SK-N-SH (cell line): ENCODE measurements around the gene FAM83E. TPM values are rescaled to one million over a fixed set of nuclear protein-coding genes. Genes with fewer than 3 reads are reported as not detected.

ENCODE experiments used
- CTCF ChIA-PET: fragments of 300-600, 350-600 bp; formaldehyde crosslinking; extraction: SDS; loops from one replicate; lab custom pipeline; 2021; lab: Yijun Ruan, JAX
- POLR2A ChIA-PET: fragments of 350-600 bp; sonication (Branson Sonifier 250); formaldehyde crosslinking; extraction: SDS; loops from one replicate; lab custom pipeline; 2020; ENCODE audit warnings: antibody characterized with exemption, inconsistent platforms; lab: Yijun Ruan, JAX
- DNase-seq: peaks from one replicate; pipeline ENCODE4 v3.0.0; 2012
- H2AFZ ChIP-seq: fragments of 200-600 bp; sonication (generic); 2 replicates; pipeline ENCODE4 v1.8.1; 2016; ENCODE audit warnings: antibody characterized with exemption, mild to moderate bottlenecking, low read depth
- H3F3A ChIP-seq: fragments of 200-600 bp; sonication (generic); replicated peaks from 2 replicates; pipeline ENCODE3; 2016; ENCODE audit warnings: antibody characterized with exemption, mild to moderate bottlenecking; ENCODE audit not compliant: insufficient read depth
- H3K27ac ChIP-seq, 2 experiments: fragments of 200-500 bp in 1 of 2; fragments of 200-600 bp in 1 of 2; sonication (Bioruptor generic) in 1 of 2; sonication (generic), shearing (Covaris generic) in 1 of 2; 2 replicates each; pipeline versions ENCODE4 v1.5.1 to v1.6.1; 2014 to 2016; ENCODE audit warnings: low read depth in 2 of 2, inconsistent platforms in 1 of 2, low read length in 1 of 2, mild to moderate bottlenecking in 1 of 2, mixed read lengths in 1 of 2
- H3K27me3 ChIP-seq: fragments of 200-600 bp; sonication (generic), shearing (Covaris generic); 2 replicates; pipeline ENCODE4 v1.6.1; 2016; ENCODE audit warnings: mixed run types; ENCODE audit not compliant: insufficient read depth
- H3K36me3 ChIP-seq, 2 experiments: fragments of 200-500 bp in 1 of 2; fragments of 200-600 bp in 1 of 2; sonication (Bioruptor generic) in 1 of 2; sonication (generic) in 1 of 2; replicated peaks in 1 of 2; 2 replicates each; pipeline versions ENCODE3 to v1.5.1; 2014 to 2016; ENCODE audit warnings: low read length in 1 of 2, mild to moderate bottlenecking in 1 of 2; ENCODE audit not compliant: insufficient read depth in 2 of 2, control insufficient read depth in 1 of 2
- H3K4me1 ChIP-seq, 2 experiments: fragments of 200-500 bp in 1 of 2; fragments of 200-600 bp in 1 of 2; sonication (Bioruptor generic) in 1 of 2; sonication (generic), shearing (Covaris generic) in 1 of 2; 2 replicates each; pipeline versions ENCODE4 v1.5.1 to v1.6.1; 2014 to 2016; ENCODE audit warnings: low read depth in 1 of 2, low read length in 1 of 2, mixed run types in 1 of 2; ENCODE audit not compliant: insufficient read depth in 2 of 2, control insufficient read depth in 1 of 2
- H3K4me2 ChIP-seq: fragments of 200-600 bp; sonication (generic), shearing (Covaris generic); 2 replicates; pipeline ENCODE4 v1.6.1; 2017; ENCODE audit warnings: mixed run types
- H3K4me3 ChIP-seq, 2 experiments: fragments of 200-500 bp in 1 of 2; fragments of 200-600 bp in 1 of 2; sonication (Bioruptor generic) in 1 of 2; sonication (generic), shearing (Covaris generic) in 1 of 2; 2 replicates each; pipeline versions ENCODE4 v1.5.1 to v1.8.1; 2014 to 2016; ENCODE audit warnings: low read depth in 2 of 2, inconsistent platforms in 1 of 2, low read length in 1 of 2, mild to moderate bottlenecking in 1 of 2, mixed read lengths in 1 of 2, moderate library complexity in 1 of 2
- H3K79me2 ChIP-seq: fragments of 200-600 bp; sonication (generic); 2 replicates; pipeline ENCODE4 v1.8.1; 2017; ENCODE audit warnings: mild to moderate bottlenecking; ENCODE audit not compliant: insufficient read depth
- H3K9ac ChIP-seq: fragments of 200-600 bp; sonication (generic); 2 replicates; pipeline ENCODE4 v1.6.1; 2017; ENCODE audit warnings: mixed run types
- H3K9me2 ChIP-seq: fragments of 200-600 bp; sonication (generic); 2 replicates; pipeline ENCODE4 v1.6.1; 2017; ENCODE audit warnings: mixed run types
- H3K9me3 ChIP-seq: fragments of 200-600 bp; sonication (generic); 2 replicates; pipeline ENCODE4 v1.6.1; 2017; ENCODE audit warnings: mixed run types, mild to moderate bottlenecking, moderate library complexity
- H4K20me1 ChIP-seq: fragments of 200-600 bp; sonication (generic); 2 replicates; pipeline ENCODE4 v1.6.1; 2017; ENCODE audit warnings: mild to moderate bottlenecking, mixed run types; ENCODE audit not compliant: insufficient read depth
- CHD2 ChIP-seq: fragments of 150-350 bp; IDR thresholded peaks from 2 replicates; pipeline ENCODE4 v1.6.1; 2018; ENCODE audit warnings: low read length; ENCODE audit not compliant: partially characterized antibody
- EZH2phosphoT487 ChIP-seq: fragments of 200-600 bp; sonication (generic); IDR thresholded peaks from 2 replicates; pipeline ENCODE4 v1.6.1; 2017; ENCODE audit warnings: low read depth, mixed run types, mild to moderate bottlenecking, antibody characterized with exemption, moderate library complexity, borderline replicate concordance
- JUND ChIP-seq: IDR thresholded peaks from 2 replicates; pipeline ENCODE4 v1.4.0; 2012
- MXI1 ChIP-seq: IDR thresholded peaks from 2 replicates; pipeline ENCODE4 v1.6.1; 2012; ENCODE audit warnings: mild to moderate bottlenecking, low read depth, low read length, improper control_type of control experiment
- NFIC ChIP-seq: IDR thresholded peaks from 2 replicates; pipeline ENCODE4 v1.4.0; 2012; ENCODE audit warnings: borderline replicate concordance
- NRF1 ChIP-seq: IDR thresholded peaks from 2 replicates; pipeline ENCODE4 v1.6.1; 2012; ENCODE audit warnings: low read depth, mild to moderate bottlenecking, low read length
- REST ChIP-seq: IDR thresholded peaks from 2 replicates; pipeline ENCODE4 v1.6.1; 2012; ENCODE audit warnings: mild to moderate bottlenecking, low read depth, low read length, moderate library complexity
- RXRA ChIP-seq: IDR thresholded peaks from 2 replicates; pipeline ENCODE4 v1.4.0; 2012; ENCODE audit warnings: low read depth, mild to moderate bottlenecking, borderline replicate concordance
- SIN3A ChIP-seq: IDR thresholded peaks from 2 replicates; pipeline ENCODE4 v1.6.1; 2012; ENCODE audit warnings: low read depth, mild to moderate bottlenecking, low read length, moderate library complexity, borderline replicate concordance
- YY1 ChIP-seq: IDR thresholded peaks from 2 replicates; pipeline ENCODE4 v1.4.0; 2012; ENCODE audit warnings: low read depth, mild to moderate bottlenecking
- ZBTB33 ChIP-seq: IDR thresholded peaks from 2 replicates; pipeline ENCODE4 v1.4.0; 2012; ENCODE audit warnings: low read depth, borderline replicate concordance
- WGBS: methylation state at CpG from one replicate; pipeline ENCODE4 v1.1.6; 2017; ENCODE audit warnings: low lambda C conversion rate; 5-methylcytosine and 5-hydroxymethylcytosine counted together
- polyA plus RNA-seq, 3 experiments: library from polyadenylated mRNA; depleted of rRNA; stranded (reverse); fragments of >200 nt; gene quantifications; 2 replicates each; pipeline ENCODE4 v1.2.3, GENCODE V29; 2012
- TF ChIP-seq, protein P1 (sequence below): IDR thresholded peaks from 2 replicates; pipeline ENCODE4; 2012
- TF ChIP-seq, protein P2 (sequence below): fragments of 150-350 bp; IDR thresholded peaks from 2 replicates; pipeline ENCODE4 v1.6.1; 2016; ENCODE audit warnings: mild to moderate bottlenecking, low read depth, low read length

FAM83E gene
- polyA plus RNA-seq (2012; rRNA removed): 0.44 TPM in 1 of 2 replicates, not detected in the other
- polyA plus RNA-seq (2012; cell fraction: cytosol; rRNA removed): 0.03 TPM in 1 of 2 replicates, not detected in the other
- polyA plus RNA-seq (2012; cell fraction: nucleus; rRNA removed): 0.13 and 0.17 TPM in 2 replicates

DNA sequence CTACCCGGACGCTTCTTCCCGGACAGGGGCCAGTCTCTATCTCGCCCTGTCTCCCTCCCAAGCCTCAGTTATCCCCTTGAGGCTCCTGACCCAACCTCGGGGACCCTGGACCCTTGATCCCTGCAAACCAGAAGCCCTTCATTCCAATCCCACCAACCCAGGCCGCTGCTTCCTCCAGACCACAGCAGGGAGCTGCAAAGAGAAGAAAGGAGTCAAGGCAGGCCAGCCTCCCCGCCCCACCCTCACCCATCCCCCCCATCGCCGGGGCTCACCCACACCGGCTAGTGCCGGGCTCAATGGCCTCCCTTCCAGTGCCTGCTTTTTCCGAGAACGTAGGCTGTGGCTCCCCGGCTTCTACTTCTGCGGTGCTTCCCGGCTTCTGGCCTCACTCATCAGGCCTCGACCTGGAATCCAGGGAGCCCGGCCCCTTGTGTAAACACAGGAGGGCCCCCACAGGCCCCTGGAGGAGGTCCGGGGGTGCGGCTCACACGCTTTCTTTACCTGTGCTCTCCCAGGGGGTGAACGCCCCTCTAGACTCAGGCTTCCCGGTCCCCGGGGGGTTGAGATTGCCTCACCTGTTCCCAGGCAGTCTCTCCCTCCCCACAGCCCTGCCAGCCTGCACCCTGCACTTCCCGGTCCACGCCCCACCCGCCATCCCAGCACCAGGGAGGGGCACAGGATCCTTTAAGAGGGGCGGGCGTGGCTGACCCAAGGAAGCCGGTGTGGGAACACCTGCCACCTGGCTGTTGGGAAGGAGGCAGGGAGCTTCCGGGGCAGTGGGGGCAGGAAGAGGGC, at the start of gene FAM83E:
Gene FAM83E (minus strand): TSS at position 641 of the 795 bp plus-strand sequence. CDS start 1,704 bp downstream, outside the sequence.
- H3K27me3 ChIP-seq: no peaks in the 10 kb centered on the region
- no peaks in the 10 kb centered on the region for H3K9me2 ChIP-seq
- H3K4me1 ChIP-seq: peaks cover 11 to 35% of the 10 kb centered on the region in 2 experiments; a peak in 3 of 4 replicates
- no peak for DNase-seq
- 0 out of 2 replicates have a peak, but pooled peaks have one; percentile 3 for TF ChIP-seq ZBTB33
- TF ChIP-seq JUND: no peak; the same call in 1 of the 2 replicates
- TF ChIP-seq REST: no peak
- TF ChIP-seq, protein P1, sequence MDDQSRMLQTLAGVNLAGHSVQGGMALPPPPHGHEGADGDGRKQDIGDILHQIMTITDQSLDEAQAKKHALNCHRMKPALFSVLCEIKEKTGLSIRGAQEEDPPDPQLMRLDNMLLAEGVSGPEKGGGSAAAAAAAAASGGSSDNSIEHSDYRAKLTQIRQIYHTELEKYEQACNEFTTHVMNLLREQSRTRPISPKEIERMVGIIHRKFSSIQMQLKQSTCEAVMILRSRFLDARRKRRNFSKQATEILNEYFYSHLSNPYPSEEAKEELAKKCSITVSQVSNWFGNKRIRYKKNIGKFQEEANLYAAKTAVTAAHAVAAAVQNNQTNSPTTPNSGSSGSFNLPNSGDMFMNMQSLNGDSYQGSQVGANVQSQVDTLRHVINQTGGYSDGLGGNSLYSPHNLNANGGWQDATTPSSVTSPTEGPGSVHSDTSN: no peak; the same call in 1 of the 2 replicates
- TF ChIP-seq NFIC: no peak
- TF ChIP-seq RXRA: no peak
- TF ChIP-seq SIN3A: peak; percentile 88
- no peak for TF ChIP-seq CHD2
- TF ChIP-seq MXI1: no peak
- no peak for TF ChIP-seq YY1
- TF ChIP-seq, protein P2, sequence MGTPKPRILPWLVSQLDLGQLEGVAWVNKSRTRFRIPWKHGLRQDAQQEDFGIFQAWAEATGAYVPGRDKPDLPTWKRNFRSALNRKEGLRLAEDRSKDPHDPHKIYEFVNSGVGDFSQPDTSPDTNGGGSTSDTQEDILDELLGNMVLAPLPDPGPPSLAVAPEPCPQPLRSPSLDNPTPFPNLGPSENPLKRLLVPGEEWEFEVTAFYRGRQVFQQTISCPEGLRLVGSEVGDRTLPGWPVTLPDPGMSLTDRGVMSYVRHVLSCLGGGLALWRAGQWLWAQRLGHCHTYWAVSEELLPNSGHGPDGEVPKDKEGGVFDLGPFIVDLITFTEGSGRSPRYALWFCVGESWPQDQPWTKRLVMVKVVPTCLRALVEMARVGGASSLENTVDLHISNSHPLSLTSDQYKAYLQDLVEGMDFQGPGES: no peak
- no peak for TF ChIP-seq EZH2phosphoT487
- TF ChIP-seq NRF1: no peak
- H3F3A ChIP-seq: peaks cover 41% of the 10 kb centered on the region
- peak within 1 kb of the TSS in 1 of 2 experiments; percentile 40; a peak in 2 of 4 replicates for H3K27ac ChIP-seq
- 75% methylated on average over 25 of the region's 31 CpGs for WGBS
- POLR2A ChIA-PET: interaction anchor here (0.6 to 1.9 kb wide), 6 partner anchors 9 to 110 kb away, joined by 3 to 5 read pairs (median 4); no protein-coding TSS in a partner anchor
- no peak within 1 kb of the TSS for H3K9ac ChIP-seq
- no peak within 1 kb of the TSS for H3K4me3 ChIP-seq
- peaks cover 28 to 33% of the 10 kb centered on the region in 2 experiments for H3K36me3 ChIP-seq
- peaks cover 39% of the 10 kb centered on the region for H4K20me1 ChIP-seq
- H3K4me2 ChIP-seq: no peak within 1 kb of the TSS
- peaks cover 30% of the 10 kb centered on the region for H3K79me2 ChIP-seq
- CTCF ChIA-PET: interaction anchor here (8.0 kb wide), 1 partner anchor 25 kb away, joined by 72 read pairs; no protein-coding TSS in a partner anchor
- H3K9me3 ChIP-seq: no peaks in the 10 kb centered on the region
- no peak within 1 kb of the TSS for H2AFZ ChIP-seq
